ENCODE measurements around the gene RHOF. TPM values are rescaled to one million over a fixed set of nuclear protein-coding genes. Genes with fewer than 3 reads are reported as not detected.

Gene RHOF
- total and polyA plus RNA-seq, 2 of the 13 experiments (the other 11 are each of a cell fraction or from before 2014, with no cell fraction given), result 14.6 to 32.2 TPM

DNA sequence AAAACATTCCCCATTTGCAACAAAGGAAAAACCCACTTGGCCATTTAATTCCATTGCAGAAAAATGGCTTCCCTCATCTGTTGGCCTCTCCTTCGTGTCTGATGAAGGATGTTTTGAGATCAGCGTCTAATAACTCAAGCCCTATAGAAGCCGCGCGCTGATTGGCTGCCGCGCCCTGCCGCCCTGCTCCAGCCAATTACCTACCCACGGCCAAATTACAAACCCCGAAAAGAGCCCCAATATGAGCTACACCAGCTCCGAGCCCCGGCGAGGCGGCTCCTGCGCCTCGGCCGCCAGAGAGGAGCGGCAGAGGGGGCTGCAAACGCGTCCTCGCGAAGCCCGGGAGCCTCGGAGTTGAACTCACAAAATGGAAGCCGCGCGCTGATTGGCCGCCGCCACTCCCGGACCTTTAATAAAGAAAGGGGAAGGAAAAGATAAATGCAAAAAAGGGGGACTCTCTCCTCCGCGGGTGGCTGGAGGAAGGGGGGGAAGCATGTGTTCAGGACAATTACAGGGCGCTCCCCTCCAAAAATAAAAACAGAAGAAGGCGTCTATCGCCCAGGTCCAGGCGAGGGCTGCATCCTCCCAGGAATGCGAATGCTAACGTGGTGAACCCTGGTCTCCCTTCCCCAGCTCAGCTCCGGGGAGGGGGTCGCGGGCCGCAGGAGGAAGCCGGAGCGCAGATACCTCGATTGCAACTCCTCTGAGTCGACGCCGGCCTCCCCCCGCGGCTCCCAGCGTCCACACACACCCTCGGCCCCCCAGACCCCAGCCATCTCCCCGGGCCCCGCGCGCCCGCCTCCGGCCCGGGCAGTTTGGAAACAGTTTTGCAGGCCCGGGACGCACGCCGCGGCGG is 9.6 kb upstream of the RHOF start (continued):
- TF ChIP-seq NR2F2 (IDR thresholded peaks at IDR 0.05; ENCODE audit: borderline replicate concordance, low read depth) (no peak), ATM (IDR thresholded peaks at IDR 0.05; ENCODE audit: borderline replicate concordance) (no peak), HDAC1 (CRISPR knock-in tag; IDR thresholded peaks at IDR 0.05) (no peak; the same call in 1 of the 2 replicates), ZNF891 (CRISPR knock-in tag; IDR thresholded peaks at IDR 0.05) (peak; percentile 18; the same call in 1 of the 2 replicates), SYNCRIP (IDR thresholded peaks at IDR 0.05; ENCODE audit: insufficient read depth, low read depth, low read length) (no peak), THAP9 (CRISPR knock-in tag; IDR thresholded peaks at IDR 0.05; ENCODE audit: borderline replicate concordance) (peak; percentile 46; the same call in 1 of the 2 replicates), ZSCAN12 (CRISPR knock-in tag; IDR thresholded peaks at IDR 0.05) (0 out of 2 replicates have a peak, but pooled peaks have one; percentile 13), ZFP62 (CRISPR knock-in tag; IDR thresholded peaks at IDR 0.05) (no peak), PAF1 (CRISPR knock-in tag; IDR thresholded peaks at IDR 0.05) (no peak), MED8 (CRISPR knock-in tag; IDR thresholded peaks at IDR 0.05; ENCODE audit: insufficient replicate concordance) (peak; percentile 29), IKZF4 (CRISPR knock-in tag; IDR thresholded peaks at IDR 0.05; ENCODE audit: borderline replicate concordance, low read depth, not compliant biosample characterization) (peak; percentile 30), UBTF (CRISPR knock-in tag; IDR thresholded peaks at IDR 0.05) (peak; percentile 91), FOSL2 (CRISPR knock-in tag; IDR thresholded peaks at IDR 0.05) (peak; percentile 22; the same call in 1 of the 2 replicates), ZSCAN20 (CRISPR knock-in tag; IDR thresholded peaks at IDR 0.05; ENCODE audit: borderline replicate concordance) (no peak)
- TF ChIP-seq, protein P1, sequence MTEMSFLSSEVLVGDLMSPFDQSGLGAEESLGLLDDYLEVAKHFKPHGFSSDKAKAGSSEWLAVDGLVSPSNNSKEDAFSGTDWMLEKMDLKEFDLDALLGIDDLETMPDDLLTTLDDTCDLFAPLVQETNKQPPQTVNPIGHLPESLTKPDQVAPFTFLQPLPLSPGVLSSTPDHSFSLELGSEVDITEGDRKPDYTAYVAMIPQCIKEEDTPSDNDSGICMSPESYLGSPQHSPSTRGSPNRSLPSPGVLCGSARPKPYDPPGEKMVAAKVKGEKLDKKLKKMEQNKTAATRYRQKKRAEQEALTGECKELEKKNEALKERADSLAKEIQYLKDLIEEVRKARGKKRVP (CRISPR knock-in tag; IDR thresholded peaks at IDR 0.05), result no peak
- TF ChIP-seq, protein P2, sequence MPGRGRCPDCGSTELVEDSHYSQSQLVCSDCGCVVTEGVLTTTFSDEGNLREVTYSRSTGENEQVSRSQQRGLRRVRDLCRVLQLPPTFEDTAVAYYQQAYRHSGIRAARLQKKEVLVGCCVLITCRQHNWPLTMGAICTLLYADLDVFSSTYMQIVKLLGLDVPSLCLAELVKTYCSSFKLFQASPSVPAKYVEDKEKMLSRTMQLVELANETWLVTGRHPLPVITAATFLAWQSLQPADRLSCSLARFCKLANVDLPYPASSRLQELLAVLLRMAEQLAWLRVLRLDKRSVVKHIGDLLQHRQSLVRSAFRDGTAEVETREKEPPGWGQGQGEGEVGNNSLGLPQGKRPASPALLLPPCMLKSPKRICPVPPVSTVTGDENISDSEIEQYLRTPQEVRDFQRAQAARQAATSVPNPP (CRISPR knock-in tag; IDR thresholded peaks at IDR 0.05), result 0 out of 2 replicates have a peak, but pooled peaks have one; percentile 30
- TF ChIP-seq, protein P3, sequence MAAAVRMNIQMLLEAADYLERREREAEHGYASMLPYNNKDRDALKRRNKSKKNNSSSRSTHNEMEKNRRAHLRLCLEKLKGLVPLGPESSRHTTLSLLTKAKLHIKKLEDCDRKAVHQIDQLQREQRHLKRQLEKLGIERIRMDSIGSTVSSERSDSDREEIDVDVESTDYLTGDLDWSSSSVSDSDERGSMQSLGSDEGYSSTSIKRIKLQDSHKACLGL (CRISPR knock-in tag; IDR thresholded peaks at IDR 0.05), result no peak
- TF ChIP-seq, protein P4, sequence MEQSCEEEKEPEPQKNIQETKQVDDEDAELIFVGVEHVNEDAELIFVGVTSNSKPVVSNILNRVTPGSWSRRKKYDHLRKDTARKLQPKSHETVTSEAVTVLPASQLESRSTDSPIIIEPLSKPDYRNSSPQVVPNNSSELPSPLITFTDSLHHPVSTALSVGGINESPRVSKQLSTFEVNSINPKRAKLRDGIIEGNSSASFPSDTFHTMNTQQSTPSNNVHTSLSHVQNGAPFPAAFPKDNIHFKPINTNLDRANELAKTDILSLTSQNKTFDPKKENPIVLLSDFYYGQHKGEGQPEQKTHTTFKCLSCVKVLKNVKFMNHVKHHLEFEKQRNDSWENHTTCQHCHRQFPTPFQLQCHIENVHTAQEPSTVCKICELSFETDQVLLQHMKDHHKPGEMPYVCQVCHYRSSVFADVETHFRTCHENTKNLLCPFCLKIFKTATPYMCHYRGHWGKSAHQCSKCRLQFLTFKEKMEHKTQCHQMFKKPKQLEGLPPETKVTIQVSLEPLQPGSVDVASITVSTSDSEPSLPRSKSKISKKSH (CRISPR knock-in tag; IDR thresholded peaks at IDR 0.05; ENCODE audit: borderline replicate concordance), result peak; percentile 53; the same call in 1 of the 2 replicates

Measured in HepG2 (cell line).